K562 (cell line): ENCODE data around the gene SLC2A4RG. TPM values are rescaled to one million over a fixed set of nuclear protein-coding genes. Genes with fewer than 3 reads are reported as not detected.
A peak's percentile ranks its signal among the peaks of the same experiment; 100 is the strongest.

Source experiments
- ATAC-seq: fragments of 200-7000 bp; cut with Tn5 transposase; 3 replicates; pipeline ENCODE4 v1.9.1; 2020; ENCODE audit warnings: moderate library complexity
- BruUV-seq: library from RNA; stranded (reverse); fragments of 400-500 nt; replicated peaks from 2 replicates; lab custom pipeline; 2021; lab: Mats Ljungman, UMichigan
- CTCF ChIA-PET: fragments of 300-600 bp; formaldehyde crosslinking; extraction: SDS; loops from one replicate; lab custom pipeline; 2021; ENCODE audit warnings: low intra/inter-chr PET ratio; lab: Yijun Ruan, JAX
- POLR2A ChIA-PET: fragments of 300-600, 350-650 bp; sonication (Branson Sonifier 250); formaldehyde crosslinking; extraction: SDS; loops from one replicate; lab custom pipeline; 2021; ENCODE audit warnings: antibody characterized with exemption, inconsistent platforms; lab: Yijun Ruan, JAX
- DNase-seq, 4 experiments: peaks; one replicate each; pipeline versions ENCODE4 v3.0.0 to v3.0.0-alpha.2; 2011 to 2018; ENCODE audit warnings: low spot score in 3 of 4, mixed read lengths in 3 of 4; ENCODE audit errors: extremely low read depth in 1 of 4
- FAIRE-seq: peaks from 2 replicates; lab custom pipeline; 2011; peaks lifted over from hg19 to GRCh38; lab: Jason Lieb, UNC
- H2AFZ ChIP-seq: 2 replicates; pipeline ENCODE4 v1.6.0; 2011; ENCODE audit warnings: low read depth, low read length, control low read depth, inconsistent platforms
- H3K27ac ChIP-seq: fragments of 200-600 bp; 3 replicates; pipeline ENCODE4 v1.8.0; 2011; ENCODE audit warnings: low read depth, mild to moderate bottlenecking, control low read depth, inconsistent platforms, low read length, moderate library complexity, mixed read lengths; ENCODE audit errors: extremely low read depth
- H3K27me3 ChIP-seq, 2 experiments: fragments of 300-600 bp in 1 of 2; 2 replicates in 1 of 2; 3 replicates in 1 of 2; pipeline versions ENCODE4 v1.6.0 to v1.8.0; 2011; ENCODE audit warnings: inconsistent platforms in 2 of 2, low read length in 2 of 2, mild to moderate bottlenecking in 1 of 2, mixed read lengths in 1 of 2, moderate library complexity in 1 of 2; ENCODE audit not compliant: control insufficient read depth in 2 of 2, insufficient read depth in 2 of 2
- H3K36me3 ChIP-seq: fragments of 300-600 bp; 3 replicates; pipeline ENCODE4 v1.8.0; 2011; ENCODE audit warnings: mild to moderate bottlenecking, low read length, inconsistent platforms; ENCODE audit not compliant: control insufficient read depth, insufficient read depth
- H3K4me1 ChIP-seq, 2 experiments: fragments of 200-600 bp in 1 of 2; replicated peaks in 1 of 2; 2 replicates in 1 of 2; 3 replicates in 1 of 2; pipeline versions ENCODE4 v1.5.1 to v1.8.0; 2011; ENCODE audit warnings: inconsistent platforms in 2 of 2, low read length in 2 of 2, mild to moderate bottlenecking in 1 of 2, mixed read lengths in 1 of 2, moderate library complexity in 1 of 2; ENCODE audit not compliant: control insufficient read depth in 2 of 2, insufficient read depth in 2 of 2
- H3K4me2 ChIP-seq: 2 replicates; pipeline ENCODE4 v1.6.1; 2011; ENCODE audit warnings: low read length, control low read depth, inconsistent platforms, mixed read lengths; ENCODE audit not compliant: insufficient read depth
- H3K4me3 ChIP-seq: fragments of 200-600 bp; sonication (generic), shearing (Covaris generic); 2 replicates; pipeline ENCODE4 v1.5.1; 2016; ENCODE audit warnings: control low read depth, inconsistent platforms
- H3K79me2 ChIP-seq: fragments of 200-600 bp; 3 replicates; pipeline ENCODE4 v1.8.0; 2011; ENCODE audit warnings: low read length, inconsistent platforms; ENCODE audit not compliant: control insufficient read depth, insufficient read depth
- H3K9ac ChIP-seq, 2 experiments: 2 replicates each; pipeline versions ENCODE4 v1.6.0 to v1.6.1; 2011; ENCODE audit warnings: low read depth in 2 of 2, low read length in 2 of 2, control low read depth in 1 of 2, inconsistent platforms in 1 of 2, mild to moderate bottlenecking in 1 of 2, mixed read lengths in 1 of 2; ENCODE audit not compliant: insufficient read depth in 1 of 2
- H3K9me1 ChIP-seq: one replicate; pipeline ENCODE4 v1.6.0; 2011; ENCODE audit warnings: inconsistent platforms, mild to moderate bottlenecking, low read length, moderate library complexity; ENCODE audit not compliant: control insufficient read depth, insufficient read depth
- H3K9me3 ChIP-seq: replicated peaks from 2 replicates; pipeline ENCODE4 v1.5.1; 2011; ENCODE audit warnings: low read depth, low read length, inconsistent platforms; ENCODE audit not compliant: control insufficient read depth, insufficient read depth
- H4K20me1 ChIP-seq: replicated peaks from 2 replicates; pipeline ENCODE4 v1.6.1; 2011; ENCODE audit warnings: low read length, inconsistent platforms, mixed read lengths; ENCODE audit not compliant: control insufficient read depth, insufficient read depth
- BRCA1 ChIP-seq, 2 experiments: fragments of 450-650 bp in 1 of 2; sonication (generic) in 1 of 2; formaldehyde crosslinking in 1 of 2; IDR thresholded peaks; 2 replicates each; pipeline versions ENCODE4 v1.5.0 to v1.6.1; 2017 to 2020; ENCODE audit warnings: mild to moderate bottlenecking in 1 of 2, missing genetic modification reagents in 1 of 2
- CXXC5 ChIP-seq: fragments of 250-450 bp; sonication (Bioruptor Pico); IDR thresholded peaks from 2 replicates; pipeline ENCODE4 v1.8.0; 2022; ENCODE audit warnings: inconsistent platforms, mild to moderate bottlenecking, moderate library complexity
- EGR1 ChIP-seq: fragments of 450-650 bp; conservative IDR thresholded peaks from 2 replicates; pipeline ENCODE4 v1.6.1; 2017; ENCODE audit warnings: mild to moderate bottlenecking
- FOXO4 ChIP-seq: fragments of 450-650 bp; formaldehyde crosslinking; IDR thresholded peaks from 2 replicates; pipeline ENCODE4 v1.4.0; 2020; ENCODE audit warnings: mild to moderate bottlenecking, moderate library complexity
- HDGF ChIP-seq: fragments of 450-650 bp; IDR thresholded peaks from 2 replicates; pipeline ENCODE4 v1.6.1; 2016
- HMG20B ChIP-seq: fragments of 250-450 bp; sonication (Bioruptor Pico); IDR thresholded peaks from 2 replicates; pipeline ENCODE4 v1.5.0; 2021; ENCODE audit warnings: mild to moderate bottlenecking
- MBD2 ChIP-seq: sonication (generic); IDR thresholded peaks from 2 replicates; pipeline ENCODE4 v1.6.1; 2016; ENCODE audit warnings: low read depth, borderline replicate concordance
- PRMT5 ChIP-seq: sonication (generic); formaldehyde crosslinking; IDR thresholded peaks from 2 replicates; pipeline ENCODE4 v1.5.0; 2020; ENCODE audit warnings: missing genetic modification reagents
- PTRF ChIP-seq: fragments of 450-650 bp; IDR thresholded peaks from 2 replicates; pipeline ENCODE4 v1.6.1; 2016; ENCODE audit warnings: mild to moderate bottlenecking, missing genetic modification characterization, missing compliant biosample characterization
- RBM34 ChIP-seq: fragments of 200-400 bp; formaldehyde crosslinking; IDR thresholded peaks from 2 replicates; pipeline ENCODE4 v1.6.1; 2018; ENCODE audit warnings: low read length, borderline replicate concordance; ENCODE audit not compliant: insufficient read depth
- SLC30A9 ChIP-seq: fragments of 250-450 bp; sonication (Bioruptor Pico); IDR thresholded peaks from 2 replicates; pipeline ENCODE4 v1.8.0; 2022; ENCODE audit warnings: mild to moderate bottlenecking, moderate library complexity
- TBP ChIP-seq: optimal IDR thresholded peaks from 2 replicates; pipeline ENCODE3; 2011; ENCODE audit warnings: low read depth, low read length, improper control_type of control experiment
- XRCC3 ChIP-seq: fragments of 450-650 bp; IDR thresholded peaks from 2 replicates; pipeline ENCODE4 v1.6.1; 2017; ENCODE audit warnings: mild to moderate bottlenecking, moderate library complexity
- ZC3H11A ChIP-seq: IDR thresholded peaks from 2 replicates; pipeline ENCODE4 v1.6.1; 2012; ENCODE audit warnings: low read depth, low read length, improper control_type of control experiment
- ZFX ChIP-seq: sonication (generic); formaldehyde crosslinking; IDR thresholded peaks from 2 replicates; pipeline ENCODE4 v1.8.0; 2022; ENCODE audit warnings: mild to moderate bottlenecking, missing genetic modification reagents, moderate library complexity
- ZNF184 ChIP-seq: sonication (generic); formaldehyde crosslinking; IDR thresholded peaks from 2 replicates; pipeline ENCODE4 v1.5.0; 2020; ENCODE audit warnings: missing genetic modification reagents
- ZNF75A ChIP-seq: fragments of 450-650 bp; formaldehyde crosslinking; IDR thresholded peaks from 2 replicates; pipeline ENCODE4 v1.4.0; 2020; ENCODE audit warnings: mild to moderate bottlenecking
- WGBS: fragments of 100-300 bp; shearing (Covaris generic); methylation state at CpG from one replicate; pipeline ENCODE4 v1.1.6; 2016; ENCODE audit warnings: low coverage, mixed read lengths; ENCODE audit not compliant: insufficient coverage; ENCODE audit errors: missing lambda C conversion rate; 5-methylcytosine and 5-hydroxymethylcytosine counted together
- in situ Hi-C: fragments of 300-500 bp; cut with MboI; formaldehyde crosslinking; loops from 4 replicates; pipeline ENCODE4 v1.15.0; 2018; ENCODE audit warnings: inconsistent platforms, mixed read lengths
- intact Hi-C: fragments of 100-400 bp; cut with micrococcal nuclease; formaldehyde crosslinking; loops from 2 replicates; pipeline ENCODE4 v1.14.2; 2022
- polyA plus RNA-seq, 8 experiments: library from polyadenylated mRNA; depleted of rRNA in 4 of 8; stranded (reverse) in 5 of 8; unstranded in 3 of 8; fragments of >200 nt; fragmentation: Nextera tagmentation in 2 of 8; fragmentation: Illumina TruSeq in 1 of 8; extraction: Ambion mirVana in 2 of 8; extraction: Trizol in 1 of 8; gene quantifications; 2 replicates each; pipeline versions ENCODE4 v1.2.1 to v1.2.3, GENCODE V29; 2011 to 2014; ENCODE audit warnings: inconsistent platforms in 1 of 8, missing spikeins in 1 of 8
- total RNA-seq, 7 experiments: library from RNA; depleted of rRNA in 6 of 7; stranded (reverse); fragments of >200 nt in 6 of 7; fragmentation: Illumina TruSeq in 2 of 7; extraction: Trizol in 2 of 7; gene quantifications; 2 replicates each; pipeline versions ENCODE4 v1.2.1 to v1.2.3, GENCODE V29; 2011 to 2021; ENCODE audit warnings: low replicate concordance in 1 of 7

Gene SLC2A4RG
- total and polyA plus RNA-seq, 9 of the 15 experiments (the other 6 are each of a cell fraction or from before 2014, with no cell fraction given), result 0.34 to 97.3 (median 26.5) TPM

- 89% methylated on average over 15 of the region's 16 CpGs for WGBS
- Histone ChIP-seq H3K9ac (peak overlapping the region in 1 of 2 experiments; percentile 57; a peak in 1 of 4 replicates), H3K9me1 (no peaks in the 10 kb centered on the region), H3K4me2 (no peak overlapping the region), H2AFZ (no peak overlapping the region), H4K20me1 (no peaks in the 10 kb centered on the region), H3K9me3 (no peaks in the 10 kb centered on the region), H3K79me2 (no peaks in the 10 kb centered on the region), H3K27ac (no peak overlapping the region; the same call in 2 of the 3 replicates), H3K27me3 (no peaks in the 10 kb centered on the region), H3K36me3 (no peaks in the 10 kb centered on the region), H3K4me1 (peaks cover 9 to 71% of the 10 kb centered on the region in 2 experiments), H3K4me3 (no peak overlapping the region)
- BruUV-seq, result no TSS peak
- TF ChIP-seq PTRF (tag) (no peak), FOXO4 (CRISPR knock-in tag) (no peak), TBP (no peak), CXXC5 (CRISPR knock-in tag) (no peak), PRMT5 (CRISPR knock-in tag) (no peak), EGR1 (no peak), ZNF75A (CRISPR knock-in tag) (no peak), RBM34 (no peak), XRCC3 (no peak), ZFX (no peak; the same call in 1 of the 2 replicates), MBD2 (no peak), SLC30A9 (CRISPR knock-in tag) (no peak), BRCA1 (IDR thresholded peaks at IDR 0.05) (no peak), BRCA1 (CRISPR knock-in tag; IDR thresholded peaks at IDR 0.05) (no peak), HDGF (no peak), ZC3H11A (no peak), ZNF184 (CRISPR knock-in tag) (no peak), HMG20B (no peak)
- intact Hi-C loops (no loop called here), in situ Hi-C loops (no loop called here)
- CTCF ChIA-PET, result no interaction called here
- POLR2A ChIA-PET, result interaction anchor here (0.9 to 1.4 kb wide), 2 partner anchors 9 to 11 kb away, joined by 3 to 5 read pairs; no protein-coding TSS in a partner anchor
- ATAC-seq (no peak), FAIRE-seq (no peak), DNase-seq (no peak)
Measured at GRCh38 chr20:63749597-63750508, 10.3 kb downstream of the SLC2A4RG start.
